GM12875 (cell line): ENCODE measurements around the gene KRTAP5-1.

ENCODE experiments used
- H3K4me3 ChIP-seq: one replicate; pipeline ENCODE4 v1.5.1; 2011; ENCODE audit warnings: low read depth, low read length, control low read depth
- TF ChIP-seq, protein P1 (sequence below): IDR thresholded peaks from 2 replicates; pipeline ENCODE4 v1.5.1; 2011; ENCODE audit warnings: low read depth, mild to moderate bottlenecking, control low read depth, inconsistent platforms, low read length, moderate library complexity, borderline replicate concordance; ENCODE audit not compliant: insufficient read depth

The KRTAP5-1 gene

DNA sequence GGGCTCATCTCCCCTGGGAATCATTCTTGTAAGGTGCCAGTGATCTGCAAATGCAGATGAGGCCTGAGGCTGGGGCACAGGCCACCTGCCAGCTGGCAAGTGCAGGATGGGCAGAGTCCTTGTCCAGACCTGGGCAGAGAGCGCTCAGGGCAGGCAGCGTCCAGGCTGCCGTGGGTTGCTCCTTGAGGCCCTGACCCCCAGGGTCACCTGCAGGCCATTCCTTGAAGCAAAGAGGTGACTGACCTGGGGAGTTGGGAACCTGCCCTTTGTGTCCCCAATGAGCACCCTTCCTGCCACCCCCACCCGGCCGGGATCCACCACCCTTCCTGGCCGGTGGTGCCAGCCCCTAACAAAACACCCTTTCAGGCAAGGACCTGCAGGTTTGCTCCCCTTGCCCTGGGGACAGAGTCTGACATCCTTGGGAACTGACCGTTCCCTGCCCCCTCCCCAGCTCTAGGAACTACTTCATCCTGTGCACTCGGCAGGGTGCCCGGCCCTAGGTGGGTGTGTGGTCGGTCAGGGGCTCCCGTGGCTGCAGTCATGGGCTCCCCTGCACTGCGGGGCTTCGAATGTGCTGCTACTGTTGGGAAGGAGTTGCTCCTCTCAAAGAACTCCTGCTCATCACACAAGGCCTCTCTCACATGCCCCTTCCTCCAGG, 41.3 kb downstream of the KRTAP5-1 start:
- TF ChIP-seq, protein P1, sequence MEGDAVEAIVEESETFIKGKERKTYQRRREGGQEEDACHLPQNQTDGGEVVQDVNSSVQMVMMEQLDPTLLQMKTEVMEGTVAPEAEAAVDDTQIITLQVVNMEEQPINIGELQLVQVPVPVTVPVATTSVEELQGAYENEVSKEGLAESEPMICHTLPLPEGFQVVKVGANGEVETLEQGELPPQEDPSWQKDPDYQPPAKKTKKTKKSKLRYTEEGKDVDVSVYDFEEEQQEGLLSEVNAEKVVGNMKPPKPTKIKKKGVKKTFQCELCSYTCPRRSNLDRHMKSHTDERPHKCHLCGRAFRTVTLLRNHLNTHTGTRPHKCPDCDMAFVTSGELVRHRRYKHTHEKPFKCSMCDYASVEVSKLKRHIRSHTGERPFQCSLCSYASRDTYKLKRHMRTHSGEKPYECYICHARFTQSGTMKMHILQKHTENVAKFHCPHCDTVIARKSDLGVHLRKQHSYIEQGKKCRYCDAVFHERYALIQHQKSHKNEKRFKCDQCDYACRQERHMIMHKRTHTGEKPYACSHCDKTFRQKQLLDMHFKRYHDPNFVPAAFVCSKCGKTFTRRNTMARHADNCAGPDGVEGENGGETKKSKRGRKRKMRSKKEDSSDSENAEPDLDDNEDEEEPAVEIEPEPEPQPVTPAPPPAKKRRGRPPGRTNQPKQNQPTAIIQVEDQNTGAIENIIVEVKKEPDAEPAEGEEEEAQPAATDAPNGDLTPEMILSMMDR: no peak
- no peak overlapping the region for H3K4me3 ChIP-seq

DNA sequence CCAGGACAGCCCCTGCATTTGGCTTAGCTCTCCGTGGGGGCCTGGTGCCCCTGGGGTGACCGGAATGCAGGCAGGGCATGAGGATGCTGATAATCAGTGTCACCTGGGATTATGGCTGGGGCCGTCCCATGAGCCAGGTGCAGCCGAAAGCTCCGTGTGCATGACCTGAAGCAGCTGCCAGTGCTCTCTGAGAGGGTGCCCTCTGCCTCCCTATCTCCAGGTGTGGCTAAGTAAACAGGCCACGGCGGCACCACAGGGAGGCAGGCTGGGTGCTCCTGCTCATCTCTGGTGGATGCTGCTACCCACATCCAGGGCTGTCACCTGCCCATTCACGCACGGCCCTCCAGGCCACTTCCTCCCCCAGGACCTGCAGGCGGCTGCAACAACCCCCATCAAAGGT, 42.8 kb downstream of the KRTAP5-1 start:
- no peak overlapping the region for H3K4me3 ChIP-seq
- TF ChIP-seq, protein P1: no peak

DNA sequence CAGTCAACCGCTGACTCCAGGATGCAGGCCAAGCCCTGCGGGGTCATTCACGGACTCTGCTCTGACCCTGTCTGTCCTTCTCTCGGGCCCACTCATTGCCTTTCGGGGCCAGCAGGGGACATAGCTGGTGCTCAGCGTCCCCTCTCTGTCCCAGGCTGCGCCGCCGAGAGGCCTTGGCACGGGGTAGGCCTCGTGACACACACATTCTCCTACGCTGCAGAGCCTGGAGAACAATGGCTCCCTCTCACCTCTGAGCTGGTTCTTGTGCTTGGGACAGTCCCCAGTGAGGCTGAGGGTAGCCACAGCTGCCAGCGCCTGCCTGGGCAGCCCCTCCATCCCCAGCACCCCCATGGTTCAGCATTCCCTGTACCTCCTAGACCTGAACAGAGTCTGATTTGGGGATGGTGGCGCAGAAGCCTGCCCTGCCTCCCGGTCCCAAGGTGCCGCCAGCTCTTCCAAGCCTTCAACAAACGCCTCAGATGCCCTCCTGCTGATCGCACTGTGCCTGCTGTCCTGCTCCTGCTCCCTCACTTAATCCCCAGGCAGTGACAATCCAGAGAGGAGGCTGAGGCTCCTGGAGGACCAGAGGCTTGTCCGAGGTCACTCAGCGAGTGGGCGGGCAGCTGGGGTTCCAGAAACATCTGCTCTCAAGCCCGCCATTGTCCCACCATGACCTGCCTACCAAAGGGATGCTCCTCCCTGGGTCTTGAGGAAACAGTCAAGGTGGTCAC, 43.4 kb downstream of the KRTAP5-1 start:
- H3K4me3 ChIP-seq: no peak overlapping the region
- TF ChIP-seq, protein P1: no peak

DNA sequence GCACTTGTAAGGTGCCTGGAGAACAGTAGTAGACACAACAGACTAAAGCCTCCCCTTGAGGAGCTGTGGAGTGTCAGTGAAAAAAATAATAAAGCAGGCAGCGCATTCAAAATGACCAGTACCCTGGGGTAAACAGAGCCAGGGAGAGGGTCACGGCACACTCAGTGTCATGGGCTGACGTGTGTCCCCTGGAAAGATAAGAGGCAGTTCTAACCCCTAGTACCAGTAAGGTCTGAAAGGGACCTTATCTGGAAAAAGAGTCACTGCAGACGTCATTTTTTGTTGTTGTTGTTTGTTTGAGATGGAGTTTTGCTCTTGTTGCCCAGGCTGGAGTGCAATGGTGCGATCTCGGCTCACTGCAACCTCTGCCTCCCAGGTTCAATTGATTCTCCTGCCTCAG, 45.0 kb downstream of the KRTAP5-1 start:
- TF ChIP-seq, protein P1: no peak
- no peak overlapping the region for H3K4me3 ChIP-seq

DNA sequence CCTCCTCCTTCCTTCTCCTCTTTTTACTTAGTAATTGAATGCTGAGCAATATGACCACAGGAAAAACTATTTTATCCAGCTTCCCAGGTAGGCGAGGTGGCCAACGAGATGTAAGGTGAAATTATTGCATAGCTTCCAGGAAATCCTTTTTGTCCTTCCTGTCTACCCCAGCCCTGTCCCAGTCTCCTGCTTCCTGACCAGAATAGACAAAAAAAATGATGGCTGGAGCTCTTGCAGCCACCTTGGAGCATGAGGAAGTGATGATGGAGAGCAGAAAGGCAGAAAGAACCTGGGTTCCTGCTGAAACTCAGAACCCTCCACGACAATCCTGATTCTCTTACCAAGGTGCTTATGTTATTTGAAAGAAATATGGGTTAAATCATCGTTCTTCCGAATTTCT, 46.9 kb downstream of the KRTAP5-1 start:
- H3K4me3 ChIP-seq: no peak overlapping the region
- TF ChIP-seq, protein P1: no peak

DNA sequence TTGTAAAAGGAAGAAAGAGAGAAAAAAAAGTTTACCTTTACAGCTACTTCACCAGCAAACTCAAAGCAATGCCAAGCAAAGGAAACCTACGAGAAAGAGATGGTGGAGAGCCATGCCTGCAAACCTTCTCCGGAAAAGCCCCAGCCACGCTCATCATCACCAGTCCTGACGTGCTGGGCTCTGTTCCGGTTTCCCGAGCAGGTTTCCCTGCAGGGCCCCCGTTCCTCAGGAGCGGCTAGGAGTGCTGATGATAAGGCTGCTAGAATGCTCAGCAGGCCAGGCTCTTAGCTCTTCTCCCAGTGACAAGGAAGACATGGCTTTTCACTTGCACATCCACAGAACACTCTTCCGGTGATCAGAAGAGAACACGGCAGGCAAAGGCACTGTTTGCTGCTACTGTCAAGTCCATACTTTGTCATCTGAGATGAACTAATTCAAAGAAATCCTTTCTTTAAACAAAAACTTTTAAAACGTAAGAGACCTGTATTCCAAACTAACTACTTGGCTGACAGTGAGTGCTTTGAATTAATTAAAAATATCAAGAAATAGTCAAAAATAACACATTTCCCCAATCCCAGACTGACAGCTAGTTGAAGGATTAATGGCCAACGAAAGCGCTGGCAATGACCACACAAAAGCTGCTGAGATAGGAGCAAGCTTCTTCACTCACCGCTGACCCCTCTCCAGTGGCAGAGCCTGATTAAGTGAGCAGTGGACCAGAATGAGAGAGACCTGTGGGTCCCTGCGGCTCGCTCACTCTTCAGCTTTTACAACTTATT, 48.8 kb downstream of the KRTAP5-1 start:
- no peak overlapping the region for H3K4me3 ChIP-seq
- TF ChIP-seq, protein P1: no peak
